GM18519 (cell line): ENCODE measurements around the gene PLCL1.

Source experiments
- ATAC-seq: cut with Tn5 transposase; IDR thresholded peaks from one replicate; pipeline ENCODE4 v1.9.1; 2021; ENCODE audit warnings: mild to moderate bottlenecking, moderate library complexity; ENCODE audit not compliant: unreplicated experiment, low FRiP score

Gene PLCL1

GRCh38 chr2:197919487-197919886, 115.1 kb downstream of the PLCL1 start:
- no peak for ATAC-seq

DNA sequence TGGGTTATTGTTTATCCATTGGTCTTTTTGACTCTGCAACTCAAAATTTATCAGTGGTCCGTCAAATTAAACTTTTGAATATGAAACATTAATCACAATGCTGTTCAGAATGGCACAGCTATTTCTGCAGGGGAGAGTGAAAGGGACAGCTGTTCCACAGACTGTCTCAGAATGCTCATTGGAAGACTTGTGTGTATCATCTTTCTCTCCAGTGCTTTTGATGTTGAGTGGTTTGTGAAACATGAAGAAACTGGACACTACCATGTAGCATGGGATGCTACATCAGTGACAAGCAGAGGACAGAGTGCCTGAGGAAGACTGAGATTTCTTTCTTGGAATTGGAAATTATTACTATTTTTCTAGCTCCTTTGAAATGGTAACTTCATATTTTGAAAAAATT, 115.7 kb downstream of the PLCL1 start:
- no peak for ATAC-seq

DNA sequence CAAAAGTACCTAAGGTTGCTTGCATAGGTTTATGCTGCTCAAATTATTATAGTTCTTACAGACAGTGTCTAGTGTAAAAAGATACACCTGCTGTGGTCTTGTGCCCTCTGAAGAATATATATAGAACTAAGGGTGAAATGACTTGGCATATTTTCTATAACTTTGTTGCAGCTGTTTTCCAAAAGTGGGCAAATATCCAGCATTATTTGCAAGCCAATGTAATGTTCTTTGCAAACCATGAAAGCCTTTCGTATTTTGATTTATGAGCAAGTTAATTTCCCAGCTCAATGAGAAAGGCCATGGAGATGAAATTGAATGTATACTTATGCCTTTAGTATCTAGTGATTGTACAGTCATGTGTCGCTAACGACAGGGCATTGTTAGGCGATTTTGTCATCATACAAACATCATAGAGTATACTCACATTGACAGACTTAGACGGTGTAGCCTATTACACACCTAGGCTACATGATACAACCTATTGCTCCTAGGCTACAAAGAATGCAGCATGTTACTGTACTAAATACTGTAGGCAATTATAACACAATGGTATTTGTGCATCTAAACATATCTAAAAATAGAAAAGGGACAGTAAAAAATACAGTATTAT, 116.3 kb downstream of the PLCL1 start:
- no peak for ATAC-seq

GRCh38 chr2:197924483-197924882, 120.1 kb downstream of the PLCL1 start:
- no peak for ATAC-seq

GRCh38 chr2:197925204-197925603, 120.8 kb downstream of the PLCL1 start:
- no peak for ATAC-seq

- ATAC-seq = no peak
Observed at GRCh38 chr2:197925976-197926375, 121.6 kb downstream of the PLCL1 start.

- no peak for ATAC-seq
Observed at GRCh38 chr2:197926673-197927072, 122.3 kb downstream of the PLCL1 start.

- no peak for ATAC-seq
Observed at GRCh38 chr2:197927994-197928393, 123.6 kb downstream of the PLCL1 start.

DNA sequence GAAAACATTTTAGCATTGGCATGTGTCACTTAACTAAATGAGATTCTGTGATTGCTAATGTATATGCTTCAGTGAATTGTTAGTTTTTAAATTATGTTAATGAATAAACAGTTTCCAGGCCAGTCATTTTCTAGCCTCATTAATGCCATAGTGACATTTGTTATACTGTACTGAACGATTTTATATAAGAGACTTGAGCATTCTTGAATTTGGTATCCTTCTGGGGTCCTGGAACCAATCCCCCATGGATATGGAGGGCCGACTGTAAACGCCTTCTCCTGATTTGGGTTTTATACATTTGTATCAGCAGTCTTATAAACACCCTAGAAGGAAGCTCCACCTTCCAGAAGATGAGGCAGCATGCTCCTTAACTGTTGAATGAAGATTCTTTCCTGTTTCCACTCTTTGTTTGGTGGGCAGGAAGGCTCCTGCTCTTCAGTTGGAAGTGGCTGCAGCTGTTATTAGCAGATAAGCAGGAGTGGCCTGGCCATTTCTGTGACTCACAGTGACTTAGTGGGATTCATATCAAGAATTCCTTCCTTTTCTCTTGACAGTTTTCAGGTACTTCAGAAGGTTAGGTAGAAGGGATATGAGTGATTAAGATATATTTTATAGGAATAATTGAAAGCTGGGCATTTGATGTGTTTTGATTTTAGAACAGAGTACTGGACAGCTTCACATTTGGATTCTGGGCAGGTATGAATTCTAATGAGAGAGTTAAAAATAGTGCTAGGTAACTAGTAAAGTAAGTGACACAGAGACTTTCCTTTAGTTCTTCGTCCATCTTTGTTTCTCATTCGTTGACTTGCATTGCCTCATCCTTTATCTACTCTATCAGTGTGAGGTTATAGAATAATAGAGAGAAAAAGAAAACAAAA, 124.9 kb downstream of the PLCL1 start:
- ATAC-seq = no peak

DNA sequence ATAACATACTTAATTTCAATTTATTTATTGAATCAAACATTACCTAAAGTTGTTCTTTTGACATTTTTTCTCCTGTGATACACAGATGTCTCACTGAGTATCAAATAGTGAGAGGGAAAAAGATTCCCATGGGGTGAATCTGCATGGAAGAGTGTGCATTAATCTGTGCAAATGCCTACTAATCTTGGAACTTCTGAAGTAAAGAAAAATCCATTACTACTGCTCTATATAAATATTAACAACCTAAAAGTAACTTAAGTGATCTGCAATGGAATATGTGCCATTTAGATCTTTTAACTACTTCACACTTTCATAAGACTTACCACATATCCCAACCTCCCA, 125.5 kb downstream of the PLCL1 start:
- ATAC-seq = no peak

DNA sequence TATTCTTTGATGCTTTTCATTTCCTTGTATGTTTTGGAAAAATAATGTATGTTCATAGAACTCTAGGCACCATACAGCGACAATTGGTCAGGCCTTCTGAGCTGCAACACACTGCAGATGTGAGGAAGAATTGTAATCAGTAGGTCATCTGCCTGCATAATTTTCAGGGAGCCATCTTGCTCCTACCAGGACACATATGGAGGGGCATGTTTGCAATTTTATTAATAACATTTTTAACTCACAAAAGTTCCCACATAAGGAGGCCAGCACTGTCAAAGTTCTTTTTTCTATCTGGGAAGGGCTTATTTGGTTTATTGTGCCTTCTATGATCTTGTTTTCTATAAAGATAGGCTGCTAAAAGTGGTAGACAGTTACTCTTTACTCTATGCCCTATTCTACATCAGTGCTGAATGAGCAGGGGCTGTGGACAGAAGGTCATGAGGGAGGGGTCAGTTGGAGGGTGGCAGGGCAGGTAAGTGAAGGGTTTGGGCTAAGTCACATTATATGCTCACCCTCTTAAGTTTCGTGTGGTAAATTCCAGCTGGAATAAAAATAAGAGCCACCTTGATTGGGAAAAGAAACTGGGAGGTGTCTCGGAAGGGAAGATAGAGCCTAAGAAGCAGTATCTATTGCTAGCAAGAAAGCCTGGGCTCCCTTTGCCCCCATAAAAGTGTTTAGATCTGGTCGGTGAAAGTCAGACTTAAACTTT, 126.3 kb downstream of the PLCL1 start:
- ATAC-seq = no peak

GRCh38 chr2:197931661-197932312, 127.4 kb downstream of the PLCL1 start:
- no peak for ATAC-seq

GRCh38 chr2:197932374-197932773, 128.0 kb downstream of the PLCL1 start:
- no peak for ATAC-seq

GRCh38 chr2:197934261-197934933, 130.0 kb downstream of the PLCL1 start:
- no peak for ATAC-seq

DNA sequence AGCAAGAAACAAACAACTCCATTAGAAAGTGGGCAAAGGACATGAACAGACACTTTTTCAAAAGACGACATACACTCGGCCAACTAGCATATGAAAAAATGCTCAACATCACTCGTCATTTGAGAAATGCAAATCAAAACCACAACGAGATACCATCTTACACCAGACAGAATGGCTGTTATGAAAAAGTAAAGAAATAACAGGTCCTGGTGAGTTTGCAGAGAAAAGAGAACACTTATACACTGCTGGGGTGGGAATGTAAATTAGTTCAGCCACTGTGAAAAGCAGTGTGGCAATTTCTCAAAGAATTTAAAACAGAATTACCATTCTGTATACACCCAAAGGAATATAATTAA, 130.5 kb downstream of the PLCL1 start:
- no peak for ATAC-seq

DNA sequence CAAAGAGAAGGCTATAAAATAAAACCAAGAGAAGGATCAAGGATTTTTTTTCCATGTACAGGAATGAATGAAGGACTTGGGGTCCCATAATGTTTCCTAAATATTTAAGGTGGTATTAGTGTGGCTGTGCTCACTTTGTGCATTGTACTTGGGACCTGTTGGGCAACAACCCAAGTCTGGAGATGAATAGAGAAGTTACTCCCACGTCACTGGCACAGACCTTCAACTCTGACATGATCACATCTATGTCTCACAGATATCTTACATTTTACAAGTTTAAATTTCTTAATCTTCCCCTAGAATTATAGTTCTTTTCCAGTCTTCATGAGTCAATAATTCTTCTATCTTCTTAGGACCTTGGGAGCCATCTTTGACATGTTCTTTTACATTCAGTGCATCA, 133.4 kb downstream of the PLCL1 start:
- ATAC-seq = no peak

- ATAC-seq = no peak
Observed at GRCh38 chr2:197938555-197938954, 134.2 kb downstream of the PLCL1 start.

DNA sequence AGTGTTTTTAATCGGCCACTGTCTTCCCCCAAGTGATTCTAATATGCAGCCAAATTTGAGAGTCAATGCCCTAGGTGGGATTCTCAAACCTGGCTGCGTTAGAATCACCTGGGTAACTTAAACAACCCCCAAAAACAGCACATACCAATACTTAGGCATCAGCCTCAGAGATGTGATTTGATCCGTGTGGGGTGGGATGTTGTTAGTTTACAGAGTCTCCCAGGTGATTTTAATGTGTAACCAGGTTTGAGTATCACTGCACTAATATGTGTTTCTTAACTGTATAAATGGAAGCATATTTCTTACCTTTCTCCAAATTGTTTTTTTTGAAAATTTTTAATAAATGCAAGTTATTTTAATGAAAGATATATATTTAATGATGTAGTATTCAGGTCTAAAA, 135.4 kb downstream of the PLCL1 start:
- ATAC-seq = no peak

DNA sequence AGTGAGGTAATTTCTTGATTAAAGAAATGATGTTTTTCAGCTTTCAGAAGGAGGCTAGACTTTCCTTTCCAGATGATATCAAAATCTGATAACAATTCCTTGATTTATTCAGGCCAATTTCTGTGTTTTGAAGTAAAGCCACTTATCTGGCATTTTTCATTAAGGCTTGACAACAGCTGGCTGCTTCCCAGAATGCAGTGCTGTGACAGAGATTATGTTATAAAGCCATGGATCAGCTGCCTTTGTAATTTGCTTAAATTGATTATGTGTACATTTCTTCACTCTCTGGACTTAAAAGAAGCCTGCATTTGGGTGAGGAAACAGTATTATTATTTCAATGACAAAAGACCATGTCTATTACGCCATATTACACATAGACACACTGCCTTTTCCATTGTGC, 136.0 kb downstream of the PLCL1 start:
- no peak for ATAC-seq

GRCh38 chr2:197941715-197942114, 137.3 kb downstream of the PLCL1 start:
- no peak for ATAC-seq

DNA sequence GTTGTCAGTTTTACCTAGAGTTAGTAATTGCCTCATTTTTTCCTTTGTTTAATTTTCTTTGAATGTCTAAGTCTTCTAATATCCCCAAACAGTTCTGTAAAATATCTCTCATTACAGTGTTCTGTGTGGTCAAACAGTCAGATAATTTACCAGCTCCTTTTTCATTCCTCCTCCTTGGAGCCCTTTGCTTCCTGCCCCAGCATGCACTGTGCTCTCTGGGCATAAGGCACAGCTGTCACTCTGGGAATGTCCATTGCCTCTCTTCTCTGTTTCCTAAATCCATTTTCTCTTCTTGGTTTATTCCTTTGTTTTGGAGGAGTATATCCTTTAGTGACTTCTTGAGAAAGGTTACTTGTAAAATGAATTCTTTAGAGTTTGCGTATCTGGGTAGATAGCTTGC, 139.3 kb downstream of the PLCL1 start:
- no peak for ATAC-seq
